Measurements from ENCODE around the gene LAYN.

LAYN gene, protein sequence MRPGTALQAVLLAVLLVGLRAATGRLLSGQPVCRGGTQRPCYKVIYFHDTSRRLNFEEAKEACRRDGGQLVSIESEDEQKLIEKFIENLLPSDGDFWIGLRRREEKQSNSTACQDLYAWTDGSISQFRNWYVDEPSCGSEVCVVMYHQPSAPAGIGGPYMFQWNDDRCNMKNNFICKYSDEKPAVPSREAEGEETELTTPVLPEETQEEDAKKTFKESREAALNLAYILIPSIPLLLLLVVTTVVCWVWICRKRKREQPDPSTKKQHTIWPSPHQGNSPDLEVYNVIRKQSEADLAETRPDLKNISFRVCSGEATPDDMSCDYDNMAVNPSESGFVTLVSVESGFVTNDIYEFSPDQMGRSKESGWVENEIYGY

GRCh38 chr11:111540114-111540936, at the start of gene LAYN:
TSS of gene LAYN (plus strand) at chr11:111540720. CDS start at chr11:111540844, 124 bp downstream.
- DNase-seq (ENCODE audit: insufficient read length, low spot score) (no peak), FAIRE-seq (no peak)

DNA sequence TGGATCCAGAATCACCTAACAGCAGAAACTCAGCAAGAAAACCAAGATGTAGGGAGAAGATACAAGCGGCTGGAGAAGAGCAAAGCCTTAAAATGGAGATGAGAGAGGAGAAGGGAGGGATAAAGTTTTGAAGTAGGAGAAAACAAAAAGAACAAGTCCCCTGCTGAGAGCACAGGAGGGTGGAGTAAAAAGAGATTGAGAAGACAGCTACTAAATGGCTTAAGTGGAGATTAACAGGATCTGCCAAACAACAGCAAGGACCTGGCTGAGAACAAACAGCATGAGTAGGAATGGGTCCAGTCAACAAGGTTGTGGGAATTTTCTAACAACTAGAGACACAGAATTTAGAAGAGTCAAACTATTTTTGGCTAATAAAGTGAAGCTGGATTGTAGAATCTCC, 46.5 kb upstream of the LAYN start:
- no peak for FAIRE-seq
- DNase-seq (ENCODE audit: insufficient read length, low spot score) = no peak

DNA sequence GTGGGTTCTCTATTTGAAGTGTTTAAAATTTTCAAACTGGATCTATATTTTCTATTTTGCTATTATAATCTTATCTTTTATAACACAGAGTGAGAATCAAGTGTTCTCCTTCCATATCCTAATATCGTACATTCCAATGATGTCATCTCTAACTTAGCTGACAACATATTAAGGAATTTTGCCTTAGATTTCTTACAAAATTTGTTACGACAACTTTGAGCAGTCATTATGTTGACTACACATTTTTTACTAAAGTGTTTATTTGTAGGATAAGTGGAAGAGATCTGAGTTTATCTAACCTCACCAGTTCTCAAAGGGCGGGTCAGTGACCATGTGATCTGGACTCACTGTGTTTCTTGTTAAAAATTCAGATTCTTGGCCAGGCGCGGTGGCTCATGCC, 41.0 kb upstream of the LAYN start:
- DNase-seq (ENCODE audit: insufficient read length, low spot score) = no peak
- no peak for FAIRE-seq

DNA sequence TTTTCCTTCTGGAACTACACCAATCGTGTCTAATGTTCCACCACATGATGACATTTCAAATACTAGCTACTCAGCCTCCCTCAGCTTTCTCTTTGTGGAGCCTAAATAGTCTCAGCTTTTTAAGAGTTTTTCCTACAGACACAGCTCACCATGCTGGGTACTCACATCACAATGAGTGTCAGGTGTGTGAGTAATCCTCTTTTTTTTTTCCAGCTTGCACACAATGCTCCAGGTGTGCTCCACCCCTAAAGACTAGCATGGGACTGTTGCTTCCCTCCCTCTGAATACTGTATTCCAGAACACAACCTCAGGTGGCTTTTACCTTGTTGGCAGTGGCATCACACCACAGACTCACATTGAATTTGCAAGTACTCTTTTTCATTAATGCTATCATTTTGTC, 40.0 kb upstream of the LAYN start:
- no peak for FAIRE-seq
- DNase-seq (ENCODE audit: insufficient read length, low spot score) = no peak

DNA sequence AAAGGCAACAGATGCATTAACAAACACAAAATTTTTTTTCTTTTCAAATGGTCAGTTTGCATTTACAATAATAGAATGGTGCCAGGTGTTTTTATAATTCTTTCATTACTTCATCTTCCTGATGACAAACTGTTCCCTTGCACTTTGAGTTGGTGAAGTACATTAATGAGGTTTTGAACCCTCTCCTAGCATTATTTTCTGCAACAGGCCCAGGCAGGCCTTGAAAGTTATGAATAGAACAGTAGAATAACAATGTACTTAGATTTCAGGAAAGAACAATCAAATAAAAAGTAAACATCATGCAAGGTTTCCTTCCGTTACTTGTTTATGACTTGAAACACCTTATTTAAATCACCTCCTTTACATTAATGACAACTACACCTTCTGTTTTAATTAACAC, 37.9 kb upstream of the LAYN start:
- DNase-seq (ENCODE audit: insufficient read length, low spot score) (no peak), FAIRE-seq (no peak)

- DNase-seq (ENCODE audit: insufficient read length, low spot score) (no peak), FAIRE-seq (no peak)
Measured at GRCh38 chr11:111510311-111510710, 30.2 kb upstream of the LAYN start.

GRCh38 chr11:111512296-111513239, 28.0 kb upstream of the LAYN start, which contains the start of gene BTG4:
TSS of gene BTG4 (minus strand) at chr11:111512386. CDS start at chr11:111498776, 13,610 bp downstream.
- no peak for DNase-seq (ENCODE audit: insufficient read length, low spot score)

GRCh38 chr11:111513240-111513605, 27.3 kb upstream of the LAYN start:
- DNase-seq (ENCODE audit: insufficient read length, low spot score) (no peak), FAIRE-seq (peak; percentile 42)

More at GRCh38 chr11:111512296-111513239, 28.0 kb upstream of the LAYN start, which contains the start of gene BTG4:
- FAIRE-seq = no peak

GRCh38 chr11:111514216-111515031, 26.1 kb upstream of the LAYN start, which contains the start of gene HOATZ:
TSS of gene HOATZ (plus strand) at chr11:111514778. CDS start at chr11:111514785, 7 bp downstream.
- FAIRE-seq (no peak), DNase-seq (ENCODE audit: insufficient read length, low spot score) (no peak)

- DNase-seq (ENCODE audit: insufficient read length, low spot score) (no peak), FAIRE-seq (no peak)
Measured at GRCh38 chr11:111515591-111515990, 24.9 kb upstream of the LAYN start.

DNA sequence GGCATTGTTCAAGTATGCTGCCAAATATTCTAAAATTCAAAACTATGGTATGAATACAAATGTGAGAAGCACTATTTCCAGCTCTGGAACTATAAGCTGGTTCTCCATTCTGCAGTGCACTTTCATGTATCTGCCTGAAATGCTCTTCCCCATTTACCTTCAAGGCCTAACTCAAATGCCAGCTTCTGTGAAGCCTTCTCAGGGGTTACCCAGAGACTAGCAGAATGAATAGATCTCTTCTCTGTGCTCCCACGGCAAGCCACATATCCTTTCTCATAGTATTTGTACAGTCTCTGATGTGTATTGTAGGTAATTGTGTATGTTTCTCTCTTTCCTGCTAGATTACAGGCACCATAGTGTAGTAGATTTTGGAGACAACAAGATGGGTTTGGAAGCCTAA, 21.9 kb upstream of the LAYN start:
- FAIRE-seq (no peak), DNase-seq (ENCODE audit: insufficient read length, low spot score) (no peak)

GRCh38 chr11:111520560-111520959, 20.0 kb upstream of the LAYN start:
- no peak for FAIRE-seq
- no peak for DNase-seq (ENCODE audit: insufficient read length, low spot score)

DNA sequence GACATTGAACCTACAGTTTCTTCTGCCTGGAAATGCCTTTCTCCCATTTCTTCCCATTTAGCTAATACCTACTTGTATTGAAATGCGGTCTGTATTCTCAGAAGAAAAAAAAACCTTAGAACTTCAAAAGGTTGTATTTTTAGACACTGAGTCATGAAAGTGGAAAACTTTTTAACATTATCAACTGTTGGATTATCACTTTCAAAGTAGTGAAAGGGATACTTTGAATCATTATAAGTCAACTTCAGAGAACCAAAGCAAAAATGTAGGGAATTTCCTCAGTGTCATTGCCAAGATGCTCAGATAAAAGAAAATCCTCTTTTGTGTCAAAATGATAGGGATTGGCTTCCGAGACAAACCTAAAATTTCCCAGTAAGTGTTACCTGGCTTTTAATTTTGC, 19.4 kb upstream of the LAYN start:
- FAIRE-seq (no peak), DNase-seq (ENCODE audit: insufficient read length, low spot score) (no peak)

GRCh38 chr11:111522426-111522825, 18.1 kb upstream of the LAYN start:
- DNase-seq (ENCODE audit: insufficient read length, low spot score) = no peak
- FAIRE-seq = no peak

DNA sequence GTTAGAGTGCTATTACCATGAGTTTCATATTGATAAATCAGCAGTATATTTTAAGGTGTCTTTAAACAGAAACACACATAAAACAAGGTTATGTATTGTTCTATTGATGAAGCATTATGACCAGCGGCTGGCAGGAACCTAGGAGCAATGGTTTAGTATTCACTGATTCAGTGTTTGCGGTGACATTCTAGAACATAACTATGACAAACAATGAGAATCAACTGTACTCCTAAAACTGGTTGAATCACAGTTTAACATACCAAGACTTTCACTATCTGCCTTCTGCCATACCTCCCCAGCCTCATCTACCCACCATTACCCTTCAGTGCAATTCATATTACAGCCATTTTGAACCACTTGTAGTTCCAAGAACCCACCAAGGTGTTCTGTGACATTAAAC, 17.2 kb upstream of the LAYN start:
- no peak for FAIRE-seq

DNA sequence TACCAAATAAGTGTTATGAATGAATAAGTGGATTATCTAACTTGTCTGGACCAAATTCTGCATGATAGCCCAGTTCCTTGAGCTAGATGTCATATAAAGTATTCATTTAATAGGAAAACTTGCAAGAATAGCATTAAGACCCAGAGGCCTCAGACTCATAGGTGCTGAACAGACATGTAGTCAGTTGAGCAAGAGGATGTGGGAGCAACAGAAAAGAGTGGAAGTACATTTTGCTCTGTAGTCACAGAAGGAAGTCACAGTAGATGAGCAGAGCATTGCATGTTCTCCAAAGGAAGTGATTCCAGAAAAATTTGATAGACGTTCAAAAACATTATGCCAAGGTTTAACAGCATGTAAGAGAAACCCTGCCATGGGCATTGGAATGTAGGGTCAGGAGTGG, 16.5 kb upstream of the LAYN start:
- FAIRE-seq (no peak), DNase-seq (ENCODE audit: insufficient read length, low spot score) (no peak)

More for the DNA sequence above, 17.2 kb upstream of the LAYN start:
- DNase-seq (ENCODE audit: insufficient read length, low spot score) = no peak

DNA sequence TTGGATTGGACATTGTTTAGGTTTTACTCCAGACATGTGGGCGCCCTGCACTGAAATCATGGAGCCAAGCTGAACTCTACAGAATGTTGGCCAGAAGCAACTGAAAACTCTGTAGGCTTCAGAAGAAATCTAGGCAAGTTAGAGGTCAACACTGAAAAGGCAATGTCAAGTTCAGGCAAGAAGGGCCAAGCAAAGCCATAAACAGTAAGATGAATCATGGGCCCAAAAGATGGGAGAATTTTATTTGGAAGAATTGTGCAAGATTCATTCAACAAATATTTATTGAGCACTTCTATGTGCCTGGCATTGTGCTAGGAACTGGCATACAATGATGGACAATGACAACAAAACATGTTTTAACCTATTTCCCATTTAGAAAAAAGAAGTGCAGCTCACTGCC, 15.1 kb upstream of the LAYN start:
- FAIRE-seq = no peak
- DNase-seq (ENCODE audit: insufficient read length, low spot score) = no peak

- no peak for FAIRE-seq
- DNase-seq (ENCODE audit: insufficient read length, low spot score) = no peak
Measured at GRCh38 chr11:111526501-111526900, 14.0 kb upstream of the LAYN start.

- FAIRE-seq (no peak), DNase-seq (ENCODE audit: insufficient read length, low spot score) (no peak)
Measured at GRCh38 chr11:111527279-111527678, 13.2 kb upstream of the LAYN start.

GRCh38 chr11:111528557-111528956, 12.0 kb upstream of the LAYN start:
- DNase-seq (ENCODE audit: insufficient read length, low spot score) = no peak
- no peak for FAIRE-seq

All from GM19239 (cell line).